Spleen (tissue), 7 donors: ENCODE measurements around the gene LEMD3.

Experiments
- CTCF ChIP-seq, 11 experiments: fragments of 200-600 bp in 7 of 11; fragments of 450-650 bp in 4 of 11; sonication (generic) in 4 of 11; IDR thresholded peaks in 8 of 11; conservative IDR thresholded peaks in 3 of 11; 1 replicate in 7 of 11; 2 replicates in 4 of 11; pipeline versions ENCODE4 v1.4.0 to v1.8.0; 2016 to 2021; ENCODE audit warnings: antibody characterized with exemption in 11 of 11, inconsistent platforms in 4 of 11, mild to moderate bottlenecking in 1 of 11
- POLR2A ChIP-seq, 3 donors: fragments of 450-650 bp; IDR thresholded peaks; one replicate each; pipeline ENCODE4 v1.5.1; 2017; ENCODE audit warnings: antibody characterized with exemption in 3 of 3, mild to moderate bottlenecking in 1 of 3
- POLR2AphosphoS5 ChIP-seq, 3 donors: sonication (generic); formaldehyde crosslinking; IDR thresholded peaks; one replicate each; pipeline ENCODE4 v1.5.1; 2017; ENCODE audit warnings: antibody characterized with exemption in 3 of 3
- donor health status: DM: no; HTN: no; CAD: no; lungs with moderate emphysema.
- donor health status: DM: no; HTN: no; CAD: no.
- donor health status: DM: no; HTN: no; CAD: no.

- TF ChIP-seq CTCF (IDR thresholded peaks at IDR 0.05 in 8 of 11, conservative IDR thresholded peaks at IDR 0.05 in 3 of 11), result no peak
- no peak for TF ChIP-seq POLR2A (IDR thresholded peaks at IDR 0.05)
- no peak for TF ChIP-seq POLR2AphosphoS5 (IDR thresholded peaks at IDR 0.05)
Observed at GRCh38 chr12:65282840-65283239, 113.5 kb downstream of the LEMD3 start.
